ENCODE data around the gene HES4. TPM values are rescaled to one million over a fixed set of nuclear protein-coding genes. Genes with fewer than 3 reads are reported as not detected.

Gene HES4
- total and polyA plus RNA-seq, 2 of the 13 experiments (the other 11 are each of a cell fraction or from before 2014, with no cell fraction given), result 8.8 to 10.6 TPM

DNA sequence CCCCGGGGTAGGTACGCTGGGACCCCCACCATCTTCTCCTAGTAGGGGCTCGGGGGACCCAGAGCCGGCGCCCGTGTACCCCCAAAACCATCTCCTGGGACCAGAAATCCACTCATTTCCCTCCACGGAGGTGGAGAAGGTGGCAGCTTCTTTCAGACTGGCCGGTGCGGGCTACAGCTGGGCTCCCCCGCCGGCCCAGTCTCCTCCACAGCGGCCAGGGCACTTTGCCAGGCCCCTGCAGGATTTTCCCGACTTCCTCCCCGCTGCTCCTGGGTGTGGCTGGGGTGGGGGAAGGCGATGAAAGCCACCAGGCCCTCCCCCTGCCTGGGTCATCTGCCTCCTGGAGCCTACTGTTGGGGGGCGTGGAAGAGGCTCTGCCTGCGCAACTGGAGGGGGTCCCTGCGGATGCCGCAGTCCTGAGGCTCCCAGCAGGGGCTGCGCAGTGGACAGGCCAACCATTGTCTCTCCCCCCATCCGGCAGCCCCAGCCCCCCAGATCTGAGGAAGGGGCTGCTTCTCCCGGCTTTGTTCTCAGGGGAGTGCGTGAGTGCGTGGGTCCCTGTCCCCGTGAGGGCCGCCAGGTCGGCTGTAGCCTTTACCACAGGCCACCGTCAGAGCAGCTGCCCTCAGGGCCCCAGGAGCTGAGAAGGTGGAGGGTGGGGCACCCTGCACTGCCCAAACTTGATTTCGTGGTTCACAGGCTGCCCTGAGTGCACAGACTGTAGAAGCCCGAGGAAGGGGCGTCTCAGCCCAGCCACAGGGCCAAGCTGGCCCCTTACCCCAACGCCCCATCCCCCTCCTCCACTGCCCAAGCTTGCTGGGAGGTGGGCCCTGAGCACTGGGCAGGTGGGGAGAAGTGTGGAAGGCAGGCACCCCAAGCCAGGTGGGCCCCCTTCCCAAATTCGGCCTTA is 21.4 kb upstream of the HES4 start (continued):
- TF ChIP-seq TBX2 (CRISPR knock-in tag; IDR thresholded peaks at IDR 0.05; ENCODE audit: borderline replicate concordance), result 0 out of 2 replicates have a peak, but pooled peaks have one; percentile 16
- TF ChIP-seq AGO1 (IDR thresholded peaks at IDR 0.05; ENCODE audit: low read depth, low read length, poor library complexity, severe bottlenecking), result peak; percentile 61
- TF ChIP-seq XRCC5 (optimal IDR thresholded peaks at IDR 0.05; ENCODE audit: low read length), result peak; percentile 26
- no peak for TF ChIP-seq TOPORS (CRISPR knock-in tag; IDR thresholded peaks at IDR 0.05)
- peak; percentile 40; the same call in 1 of the 2 replicates for TF ChIP-seq GABPB1 (CRISPR knock-in tag; IDR thresholded peaks at IDR 0.05)
- TF ChIP-seq FOXK2 (IDR thresholded peaks at IDR 0.05), result no peak
- TF ChIP-seq AGO2 (optimal IDR thresholded peaks at IDR 0.05; ENCODE audit: low read depth, low read length), result peak; percentile 51
- TF ChIP-seq, protein P1, sequence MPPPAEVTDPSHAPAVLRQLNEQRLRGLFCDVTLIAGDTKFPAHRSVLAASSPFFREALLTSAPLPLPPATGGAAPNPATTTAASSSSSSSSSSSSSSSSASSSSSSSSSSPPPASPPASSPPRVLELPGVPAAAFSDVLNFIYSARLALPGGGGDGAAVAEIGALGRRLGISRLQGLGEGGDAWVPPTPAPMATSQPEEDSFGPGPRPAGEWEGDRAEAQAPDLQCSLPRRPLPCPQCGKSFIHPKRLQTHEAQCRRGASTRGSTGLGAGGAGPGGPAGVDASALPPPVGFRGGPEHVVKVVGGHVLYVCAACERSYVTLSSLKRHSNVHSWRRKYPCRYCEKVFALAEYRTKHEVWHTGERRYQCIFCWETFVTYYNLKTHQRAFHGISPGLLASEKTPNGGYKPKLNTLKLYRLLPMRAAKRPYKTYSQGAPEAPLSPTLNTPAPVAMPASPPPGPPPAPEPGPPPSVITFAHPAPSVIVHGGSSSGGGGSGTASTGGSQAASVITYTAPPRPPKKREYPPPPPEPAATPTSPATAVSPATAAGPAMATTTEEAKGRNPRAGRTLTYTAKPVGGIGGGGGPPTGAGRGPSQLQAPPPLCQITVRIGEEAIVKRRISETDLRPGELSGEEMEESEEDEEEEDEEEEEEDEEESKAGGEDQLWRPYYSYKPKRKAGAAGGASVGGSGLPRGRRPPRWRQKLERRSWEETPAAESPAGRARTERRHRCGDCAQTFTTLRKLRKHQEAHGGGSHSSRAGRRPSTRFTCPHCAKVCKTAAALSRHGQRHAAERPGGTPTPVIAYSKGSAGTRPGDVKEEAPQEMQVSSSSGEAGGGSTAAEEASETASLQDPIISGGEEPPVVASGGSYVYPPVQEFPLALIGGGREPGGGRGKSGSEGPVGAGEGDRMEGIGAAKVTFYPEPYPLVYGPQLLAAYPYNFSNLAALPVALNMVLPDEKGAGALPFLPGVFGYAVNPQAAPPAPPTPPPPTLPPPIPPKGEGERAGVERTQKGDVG (CRISPR knock-in tag; IDR thresholded peaks at IDR 0.05; ENCODE audit: borderline replicate concordance), result 0 out of 2 replicates have a peak, but pooled peaks have one; percentile 10
- no peak for TF ChIP-seq AKAP8 (CRISPR knock-in tag; IDR thresholded peaks at IDR 0.05)
- peak; percentile 60 for TF ChIP-seq ZNF687 (CRISPR knock-in tag; IDR thresholded peaks at IDR 0.05)
- no peak for TF ChIP-seq HOXD1 (CRISPR knock-in tag; IDR thresholded peaks at IDR 0.05)
- no peak for TF ChIP-seq PHF20 (CRISPR knock-in tag; IDR thresholded peaks at IDR 0.05)
- TF ChIP-seq, protein P2, sequence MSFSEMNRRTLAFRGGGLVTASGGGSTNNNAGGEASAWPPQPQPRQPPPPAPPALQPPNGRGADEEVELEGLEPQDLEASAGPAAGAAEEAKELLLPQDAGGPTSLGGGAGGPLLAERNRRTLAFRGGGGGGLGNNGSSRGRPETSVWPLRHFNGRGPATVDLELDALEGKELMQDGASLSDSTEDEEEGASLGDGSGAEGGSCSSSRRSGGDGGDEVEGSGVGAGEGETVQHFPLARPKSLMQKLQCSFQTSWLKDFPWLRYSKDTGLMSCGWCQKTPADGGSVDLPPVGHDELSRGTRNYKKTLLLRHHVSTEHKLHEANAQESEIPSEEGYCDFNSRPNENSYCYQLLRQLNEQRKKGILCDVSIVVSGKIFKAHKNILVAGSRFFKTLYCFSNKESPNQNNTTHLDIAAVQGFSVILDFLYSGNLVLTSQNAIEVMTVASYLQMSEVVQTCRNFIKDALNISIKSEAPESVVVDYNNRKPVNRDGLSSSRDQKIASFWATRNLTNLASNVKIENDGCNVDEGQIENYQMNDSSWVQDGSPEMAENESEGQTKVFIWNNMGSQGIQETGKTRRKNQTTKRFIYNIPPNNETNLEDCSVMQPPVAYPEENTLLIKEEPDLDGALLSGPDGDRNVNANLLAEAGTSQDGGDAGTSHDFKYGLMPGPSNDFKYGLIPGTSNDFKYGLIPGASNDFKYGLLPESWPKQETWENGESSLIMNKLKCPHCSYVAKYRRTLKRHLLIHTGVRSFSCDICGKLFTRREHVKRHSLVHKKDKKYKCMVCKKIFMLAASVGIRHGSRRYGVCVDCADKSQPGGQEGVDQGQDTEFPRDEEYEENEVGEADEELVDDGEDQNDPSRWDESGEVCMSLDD (CRISPR knock-in tag; IDR thresholded peaks at IDR 0.05; ENCODE audit: borderline replicate concordance), result peak; percentile 5; the same call in 1 of the 2 replicates
- TF ChIP-seq ZNF574 (CRISPR knock-in tag; IDR thresholded peaks at IDR 0.05), result 0 out of 2 replicates have a peak, but pooled peaks have one; percentile 3

All from HepG2 (cell line).